DOHH2 (cell line): ENCODE measurements around the gene CR2.
"Not testable (repeated sequence)": the region's sequence is repeated elsewhere in the genome, so short reads cannot be mapped to it uniquely, and the experiment has no call there.

Source experiments
- H3F3A ChIP-seq: fragments of 200-600 bp; sonication (generic), shearing (Covaris generic); 2 replicates; pipeline ENCODE4 v1.6.0; 2016; ENCODE audit warnings: antibody characterized with exemption, mild to moderate bottlenecking; ENCODE audit not compliant: control insufficient read depth, insufficient read depth
- H3K27ac ChIP-seq: fragments of 200-600 bp; sonication (generic); 2 replicates; pipeline ENCODE4 v1.5.1; 2014; ENCODE audit warnings: low read depth, mild to moderate bottlenecking, low read length, moderate library complexity
- H3K27me3 ChIP-seq: fragments of 200-600 bp; sonication (generic); 2 replicates; pipeline ENCODE4 v1.6.1; 2014; ENCODE audit warnings: mild to moderate bottlenecking, low read length, mixed read lengths; ENCODE audit not compliant: control insufficient read depth
- H3K36me3 ChIP-seq: fragments of 200-600 bp; sonication (generic); 2 replicates; pipeline ENCODE4 v1.6.1; 2014; ENCODE audit warnings: mild to moderate bottlenecking, low read length, moderate library complexity, mixed read lengths; ENCODE audit not compliant: control insufficient read depth
- H3K4me1 ChIP-seq: fragments of 200-600 bp; sonication (generic); 2 replicates; pipeline ENCODE4 v1.6.1; 2014; ENCODE audit warnings: mild to moderate bottlenecking, low read length, mixed read lengths; ENCODE audit not compliant: control insufficient read depth
- H3K4me2 ChIP-seq: fragments of 200-600 bp; sonication (generic); 2 replicates; pipeline ENCODE4 v1.6.0; 2014; ENCODE audit warnings: mild to moderate bottlenecking, low read length, moderate library complexity
- H3K4me3 ChIP-seq: fragments of 200-600 bp; sonication (generic); 2 replicates; pipeline ENCODE4 v1.5.1; 2014; ENCODE audit warnings: mild to moderate bottlenecking, low read length, mixed read lengths
- H3K79me2 ChIP-seq: fragments of 200-600 bp; sonication (generic); 2 replicates; pipeline ENCODE4 v1.6.1; 2014; ENCODE audit warnings: mild to moderate bottlenecking, low read length, mixed read lengths; ENCODE audit not compliant: control insufficient read depth
- H3K9me2 ChIP-seq: fragments of 200-600 bp; sonication (generic); replicated peaks from 2 replicates; pipeline ENCODE4 v1.6.1; 2014; ENCODE audit warnings: mild to moderate bottlenecking, low read length, mixed read lengths; ENCODE audit not compliant: control insufficient read depth
- H3K9me3 ChIP-seq: fragments of 200-600 bp; sonication (generic); 2 replicates; pipeline ENCODE4 v1.6.1; 2014; ENCODE audit warnings: antibody characterized with exemption, low read length, mixed read lengths; ENCODE audit not compliant: control insufficient read depth, insufficient read depth
- H4K20me1 ChIP-seq: fragments of 200-600 bp; sonication (generic); 2 replicates; pipeline ENCODE4 v1.6.0; 2014; ENCODE audit warnings: low read depth, mild to moderate bottlenecking, antibody characterized with exemption, low read length, moderate library complexity; ENCODE audit not compliant: control insufficient read depth, insufficient read depth
- CTCF ChIP-seq: fragments of 200-600 bp; sonication (generic); IDR thresholded peaks from one replicate; pipeline ENCODE4 v1.5.1; 2014; ENCODE audit warnings: antibody characterized with exemption, mild to moderate bottlenecking, low read depth, low read length; ENCODE audit not compliant: poor library complexity, severe bottlenecking
- EZH2phosphoT487 ChIP-seq: fragments of 200-600 bp; sonication (generic); IDR thresholded peaks from 2 replicates; pipeline ENCODE4 v1.6.1; 2017; ENCODE audit warnings: borderline replicate concordance, mild to moderate bottlenecking, antibody characterized with exemption, low read length, moderate library complexity, mixed read lengths

CR2 gene

DNA sequence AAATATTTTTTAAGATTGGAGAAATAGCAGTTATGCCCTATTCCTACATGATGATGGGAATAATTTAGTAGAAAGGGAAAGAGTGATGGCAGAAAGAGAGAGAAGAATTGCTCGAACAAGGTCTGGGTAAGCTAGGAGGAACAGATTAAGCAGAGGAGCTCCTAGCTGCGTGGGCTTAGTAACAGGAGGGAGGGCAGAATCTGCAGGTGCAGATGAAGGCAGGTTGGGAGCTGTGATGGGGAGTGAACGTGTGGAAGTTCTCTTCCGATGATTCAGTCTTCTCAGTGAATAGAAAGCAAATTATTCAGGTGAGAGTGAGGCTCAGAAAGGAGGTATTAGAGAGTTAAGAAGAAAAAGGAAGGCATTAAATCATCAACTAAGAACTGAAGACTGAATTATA, 33.5 kb downstream of the CR2 start:
- H3K9me3 ChIP-seq, result no peaks in the 10 kb centered on the region
- H3K27me3 ChIP-seq, result no peaks in the 10 kb centered on the region; the same call in 1 of the 2 replicates
- no peak overlapping the region for H3K27ac ChIP-seq
- H3K9me2 ChIP-seq, result no peaks in the 10 kb centered on the region
- no peaks in the 10 kb centered on the region for H3K36me3 ChIP-seq
- H3K4me3 ChIP-seq, result no peak overlapping the region
- H3K4me2 ChIP-seq, result no peak overlapping the region
- no peaks in the 10 kb centered on the region for H3F3A ChIP-seq
- no peaks in the 10 kb centered on the region for H3K4me1 ChIP-seq
- H3K79me2 ChIP-seq, result no peaks in the 10 kb centered on the region
- no peaks in the 10 kb centered on the region for H4K20me1 ChIP-seq
- TF ChIP-seq CTCF (no peak), EZH2phosphoT487 (no peak)

GRCh38 chr1:207493212-207493611, 39.1 kb downstream of the CR2 start:
- no peaks in the 10 kb centered on the region for H3F3A ChIP-seq
- no peaks in the 10 kb centered on the region for H4K20me1 ChIP-seq
- H3K79me2 ChIP-seq, result no peaks in the 10 kb centered on the region
- H3K36me3 ChIP-seq, result no peaks in the 10 kb centered on the region
- H3K27ac ChIP-seq, result no peak overlapping the region
- no peak overlapping the region for H3K4me2 ChIP-seq
- no peaks in the 10 kb centered on the region for H3K9me3 ChIP-seq
- H3K27me3 ChIP-seq, result peaks cover 44% of the 10 kb centered on the region
- TF ChIP-seq CTCF (no peak), EZH2phosphoT487 (no peak)
- no peaks in the 10 kb centered on the region for H3K9me2 ChIP-seq
- H3K4me1 ChIP-seq, result peaks cover 5% of the 10 kb centered on the region; the same call in 1 of the 2 replicates
- H3K4me3 ChIP-seq, result no peak overlapping the region

DNA sequence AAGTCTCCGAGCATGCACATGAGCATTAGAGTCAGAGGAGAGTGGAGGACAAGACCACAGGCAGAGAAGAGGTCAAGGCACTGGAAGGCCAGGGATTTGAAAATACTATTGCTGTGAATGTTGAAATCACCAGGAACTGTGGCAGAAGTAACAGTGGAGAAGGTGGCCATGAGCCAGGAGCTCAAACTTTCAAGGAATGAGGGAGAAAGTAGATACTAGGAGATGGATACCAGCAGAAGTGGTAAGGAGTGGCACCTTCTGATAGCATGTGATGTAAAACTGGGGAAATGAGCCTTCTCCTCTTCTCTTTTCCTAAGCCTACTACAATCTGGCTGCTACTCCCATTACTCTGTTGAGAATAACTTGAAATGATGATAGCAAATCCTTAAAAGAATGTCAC, 40.0 kb downstream of the CR2 start:
- no peak overlapping the region for H3K4me2 ChIP-seq
- H3F3A ChIP-seq, result no peaks in the 10 kb centered on the region
- TF ChIP-seq CTCF (no peak), EZH2phosphoT487 (no peak)
- H3K4me3 ChIP-seq, result no peak overlapping the region
- H3K4me1 ChIP-seq, result peaks cover 5% of the 10 kb centered on the region; the same call in 1 of the 2 replicates
- H3K27ac ChIP-seq, result no peak overlapping the region
- H3K9me3 ChIP-seq, result no peaks in the 10 kb centered on the region
- H4K20me1 ChIP-seq, result no peaks in the 10 kb centered on the region
- H3K9me2 ChIP-seq, result no peaks in the 10 kb centered on the region
- no peaks in the 10 kb centered on the region for H3K36me3 ChIP-seq
- peaks cover 45% of the 10 kb centered on the region for H3K27me3 ChIP-seq
- no peaks in the 10 kb centered on the region for H3K79me2 ChIP-seq

DNA sequence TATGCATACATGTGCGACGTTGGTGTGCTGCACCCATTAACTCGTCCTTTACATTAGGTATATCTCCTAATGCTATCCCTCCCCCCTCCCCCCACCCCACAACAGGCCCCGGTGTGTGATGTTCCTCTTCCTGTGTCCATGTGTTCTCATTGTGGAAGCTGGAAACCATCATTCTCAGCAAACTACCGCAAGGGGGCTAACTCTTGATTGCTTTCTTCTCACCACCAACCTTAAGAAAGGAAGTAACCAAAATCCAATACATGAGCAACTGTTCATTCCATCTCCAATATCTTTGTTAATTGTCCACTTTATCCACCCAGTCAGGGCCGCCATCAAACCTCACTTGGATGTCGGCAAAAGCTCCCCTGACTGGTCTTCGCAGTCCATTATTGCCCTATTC, 41.2 kb downstream of the CR2 start:
- not testable (repeated sequence) for H3K36me3 ChIP-seq, H3K4me1 ChIP-seq, H3K4me3 ChIP-seq, H4K20me1 ChIP-seq, H3K9me3 ChIP-seq, H3K27ac ChIP-seq, H3F3A ChIP-seq, H3K79me2 ChIP-seq, H3K9me2 ChIP-seq
- peaks cover 45% of the 10 kb centered on the region for H3K27me3 ChIP-seq
- H3K4me2 ChIP-seq, result peak overlapping the region; percentile 6
